NCI-H345 treated with DMSO at 0.1 percent for 48 hours (cell line): ENCODE measurements around the gene PPP1R3A.
"Not testable (repeated sequence)": the region's sequence is repeated elsewhere in the genome, so short reads cannot be mapped to it uniquely, and the experiment has no call there.

Experiments used
- DNase-seq: peaks from one replicate; lab custom pipeline; 2025; ENCODE audit not compliant: unreplicated experiment; lab: John Stamatoyannopoulos, UW

PPP1R3A gene, protein sequence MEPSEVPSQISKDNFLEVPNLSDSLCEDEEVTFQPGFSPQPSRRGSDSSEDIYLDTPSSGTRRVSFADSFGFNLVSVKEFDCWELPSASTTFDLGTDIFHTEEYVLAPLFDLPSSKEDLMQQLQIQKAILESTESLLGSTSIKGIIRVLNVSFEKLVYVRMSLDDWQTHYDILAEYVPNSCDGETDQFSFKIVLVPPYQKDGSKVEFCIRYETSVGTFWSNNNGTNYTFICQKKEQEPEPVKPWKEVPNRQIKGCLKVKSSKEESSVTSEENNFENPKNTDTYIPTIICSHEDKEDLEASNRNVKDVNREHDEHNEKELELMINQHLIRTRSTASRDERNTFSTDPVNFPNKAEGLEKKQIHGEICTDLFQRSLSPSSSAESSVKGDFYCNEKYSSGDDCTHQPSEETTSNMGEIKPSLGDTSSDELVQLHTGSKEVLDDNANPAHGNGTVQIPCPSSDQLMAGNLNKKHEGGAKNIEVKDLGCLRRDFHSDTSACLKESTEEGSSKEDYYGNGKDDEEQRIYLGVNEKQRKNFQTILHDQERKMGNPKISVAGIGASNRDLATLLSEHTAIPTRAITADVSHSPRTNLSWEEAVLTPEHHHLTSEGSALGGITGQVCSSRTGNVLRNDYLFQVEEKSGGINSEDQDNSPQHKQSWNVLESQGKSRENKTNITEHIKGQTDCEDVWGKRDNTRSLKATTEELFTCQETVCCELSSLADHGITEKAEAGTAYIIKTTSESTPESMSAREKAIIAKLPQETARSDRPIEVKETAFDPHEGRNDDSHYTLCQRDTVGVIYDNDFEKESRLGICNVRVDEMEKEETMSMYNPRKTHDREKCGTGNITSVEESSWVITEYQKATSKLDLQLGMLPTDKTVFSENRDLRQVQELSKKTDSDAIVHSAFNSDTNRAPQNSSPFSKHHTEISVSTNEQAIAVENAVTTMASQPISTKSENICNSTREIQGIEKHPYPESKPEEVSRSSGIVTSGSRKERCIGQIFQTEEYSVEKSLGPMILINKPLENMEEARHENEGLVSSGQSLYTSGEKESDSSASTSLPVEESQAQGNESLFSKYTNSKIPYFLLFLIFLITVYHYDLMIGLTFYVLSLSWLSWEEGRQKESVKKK

DNA sequence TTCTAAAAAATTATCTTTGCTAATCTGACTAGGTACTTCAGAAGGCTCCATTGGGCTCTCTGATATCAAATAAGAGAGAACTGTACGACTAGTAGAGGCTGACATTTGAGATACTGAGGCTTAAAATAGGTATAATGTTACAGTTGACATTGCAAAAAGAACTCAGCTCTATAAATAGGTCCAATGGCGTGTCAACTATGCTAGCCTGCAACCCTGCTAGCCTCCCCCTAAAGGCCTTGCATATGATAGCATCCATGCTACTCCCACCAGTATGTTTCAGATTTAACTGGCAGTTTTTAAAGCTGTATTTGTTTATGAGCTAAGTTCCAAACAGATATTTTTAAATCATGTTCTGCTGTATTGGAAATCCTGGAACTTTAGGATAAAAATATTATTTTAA, at the start of gene PPP1R3A:
PPP1R3A (minus strand) TSS at position 64 of the 400 bp plus-strand sequence; CDS start at position 51, 13 bp downstream.
- no peak for DNase-seq

DNA sequence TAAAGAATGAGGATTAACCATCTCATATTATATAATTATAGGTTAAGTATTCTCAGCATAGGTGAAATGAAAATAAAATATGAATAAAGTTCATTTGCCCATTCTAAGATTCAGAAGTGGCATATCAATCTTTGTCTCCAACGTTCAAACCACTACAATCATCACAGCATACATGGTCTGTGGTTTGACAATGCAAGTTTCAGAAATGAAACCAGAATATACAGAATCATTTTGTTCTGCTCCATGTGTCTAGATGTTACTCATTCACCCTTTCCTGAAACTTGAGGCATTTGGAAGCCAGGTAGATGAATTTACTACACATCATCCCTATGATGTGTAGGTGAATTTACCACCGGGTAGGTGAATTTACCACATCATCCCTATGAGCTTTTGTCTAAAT, 44.5 kb upstream of the PPP1R3A start:
- DNase-seq: no peak

DNA sequence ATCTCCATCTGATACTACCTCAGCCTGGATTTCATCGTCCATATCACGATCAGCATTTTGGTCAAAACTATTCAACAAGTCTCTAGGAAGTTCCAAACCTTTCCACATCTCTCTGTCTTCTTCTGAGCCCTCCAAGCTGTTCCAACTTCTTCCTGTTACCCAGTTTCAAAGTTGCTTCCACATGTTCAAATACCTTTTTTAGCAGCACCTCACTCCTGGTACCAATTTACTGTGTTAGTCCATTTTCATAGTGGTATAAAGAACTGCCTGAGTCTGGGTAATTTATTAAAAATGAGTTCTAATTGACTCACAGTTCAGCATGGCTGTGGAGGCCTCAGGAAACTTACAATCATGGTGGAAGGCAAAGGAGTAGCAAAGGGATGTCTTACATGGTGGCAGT, 41.1 kb upstream of the PPP1R3A start:
- DNase-seq: no peak

DNA sequence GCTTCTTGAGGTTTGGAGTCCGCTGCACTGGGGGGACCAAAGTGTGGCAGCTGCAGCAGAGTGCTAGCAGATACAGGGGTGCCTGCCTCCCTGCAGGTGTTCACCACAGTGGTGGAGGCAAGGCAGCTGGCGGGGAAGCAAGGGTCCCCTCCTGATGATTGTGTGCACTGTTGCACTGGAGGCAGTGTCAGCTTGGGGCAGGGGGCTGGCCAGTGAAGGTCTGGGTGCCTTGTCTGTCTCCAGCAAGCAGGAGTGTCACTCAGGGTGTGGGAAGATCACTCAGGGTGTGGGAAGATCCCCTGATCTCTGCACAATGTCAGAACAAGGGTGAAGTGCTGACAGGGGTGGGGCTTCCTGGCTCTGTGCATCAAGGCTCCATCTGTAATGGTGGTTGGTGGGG, 36.3 kb upstream of the PPP1R3A start:
- no peak for DNase-seq

DNA sequence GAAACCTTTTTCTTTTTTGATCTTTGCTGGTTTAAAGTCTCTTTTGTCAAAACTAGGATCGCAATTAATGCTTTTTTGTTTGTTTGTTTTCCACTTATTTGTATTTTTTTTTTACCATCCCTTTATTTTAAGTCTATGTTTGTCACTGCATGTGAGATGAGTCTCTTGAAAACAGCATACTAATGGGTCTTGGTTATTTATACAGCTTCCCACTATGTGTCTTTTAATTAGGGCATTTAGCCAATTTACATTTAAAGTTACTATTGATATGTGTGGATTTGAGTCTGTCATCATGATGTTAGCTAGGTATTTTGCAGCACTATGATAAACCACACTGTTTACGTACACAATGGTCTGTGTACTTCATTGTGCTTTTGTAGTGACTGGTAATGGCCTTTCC, 34.7 kb upstream of the PPP1R3A start:
- no peak for DNase-seq

DNA sequence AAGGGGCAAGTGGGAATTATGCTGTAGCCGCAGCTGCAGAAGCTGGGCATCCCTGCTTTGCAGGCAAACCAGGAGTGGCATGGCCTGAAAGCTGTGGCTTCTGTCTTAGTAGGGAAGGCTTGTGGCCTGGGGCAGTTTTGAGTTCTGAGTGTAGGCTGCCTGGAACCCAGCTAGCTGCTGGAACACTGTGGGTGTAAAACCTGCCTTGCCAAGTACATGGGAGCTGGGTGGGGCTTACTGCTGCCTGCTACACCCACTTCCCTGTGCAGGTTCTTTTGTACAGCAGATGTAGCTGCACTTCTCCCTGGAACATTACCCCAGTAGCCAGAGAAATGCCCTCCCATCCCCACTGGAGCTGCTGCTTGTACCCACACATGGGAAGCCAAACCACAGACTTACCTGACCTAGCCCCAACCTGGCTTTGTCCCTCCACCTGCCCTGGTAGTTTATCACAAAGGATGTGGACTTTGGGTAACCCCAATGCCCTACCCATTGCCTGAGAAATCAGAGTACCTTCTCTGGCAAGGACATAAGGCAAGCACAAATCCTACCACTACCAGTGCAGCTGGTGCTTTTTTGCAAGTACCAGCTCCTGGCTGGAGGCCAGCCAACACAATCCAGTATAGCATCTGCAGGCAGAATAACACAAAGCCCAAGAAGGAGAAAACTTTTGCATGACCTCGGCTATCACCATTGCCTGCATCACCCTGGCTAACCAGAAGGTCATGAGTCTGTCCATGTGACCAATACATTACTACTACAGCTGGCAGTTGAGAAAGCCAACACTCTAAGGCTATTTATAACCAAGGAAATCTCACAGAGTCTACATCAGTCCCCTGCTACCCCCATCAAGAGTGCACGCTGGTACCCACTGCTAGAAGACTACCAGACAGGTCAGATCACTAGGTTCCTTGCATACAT, 26.5 kb upstream of the PPP1R3A start:
- peak; percentile 3 for DNase-seq

DNA sequence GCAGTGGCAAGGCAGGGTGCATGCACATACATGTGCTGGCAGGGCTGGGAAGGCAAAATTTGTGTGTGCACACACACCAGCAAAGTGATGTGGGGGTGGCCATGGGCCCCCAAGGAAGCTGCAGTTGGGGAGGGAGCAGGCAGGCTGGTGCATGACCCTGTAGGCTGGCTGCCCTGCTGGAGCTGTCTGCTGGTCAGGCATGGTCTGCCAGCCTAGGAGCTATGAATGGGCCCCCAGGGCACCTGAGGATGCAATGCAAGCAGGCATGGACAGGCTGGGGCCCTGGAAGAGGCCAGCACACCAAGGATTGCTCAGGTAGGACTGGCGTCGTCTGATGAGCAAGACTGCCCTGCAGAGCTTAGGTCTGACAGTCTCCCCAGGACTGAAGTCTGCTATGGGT, 18.2 kb upstream of the PPP1R3A start:
- no peak for DNase-seq

DNA sequence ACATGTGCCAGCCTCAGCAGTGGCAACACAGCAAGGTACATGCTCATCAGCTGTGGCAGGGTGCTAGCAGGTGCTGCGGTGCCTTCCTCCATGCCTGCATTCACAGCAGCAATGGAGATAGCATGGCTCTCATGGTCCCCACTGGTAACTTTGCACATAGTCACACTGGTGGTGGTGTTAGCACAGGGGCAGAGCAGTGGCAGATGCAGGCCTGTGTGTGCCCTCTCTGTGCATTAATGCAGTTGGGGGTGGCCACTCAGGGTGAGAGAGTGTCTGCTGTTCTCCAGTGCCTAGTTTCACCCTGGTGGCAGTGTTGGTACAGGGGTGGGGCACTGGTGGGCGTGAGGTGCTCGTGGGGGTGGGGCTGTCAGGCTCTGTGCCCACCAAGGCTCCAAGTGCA, 17.7 kb upstream of the PPP1R3A start:
- DNase-seq: no peak

DNA sequence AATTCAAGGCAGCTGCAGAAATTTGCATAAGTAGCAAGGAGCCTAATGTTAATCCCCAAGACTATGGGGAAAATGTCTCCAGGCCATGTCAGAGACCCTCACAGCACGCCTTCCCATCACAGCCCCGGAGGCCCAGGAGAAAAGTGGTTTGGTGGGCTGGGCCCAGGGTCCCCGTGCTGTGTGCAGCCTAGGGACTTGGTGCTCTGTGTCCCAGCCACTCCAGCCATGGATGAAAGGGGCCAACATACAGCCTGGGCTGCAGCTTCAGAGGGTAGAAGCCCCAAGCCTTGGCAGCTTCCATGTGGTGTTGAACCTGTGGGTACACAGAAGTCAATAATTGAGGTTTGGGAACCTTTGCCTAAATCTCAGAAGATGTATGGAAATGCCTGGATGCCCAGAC, 10.6 kb upstream of the PPP1R3A start:
- DNase-seq: not testable (repeated sequence)

DNA sequence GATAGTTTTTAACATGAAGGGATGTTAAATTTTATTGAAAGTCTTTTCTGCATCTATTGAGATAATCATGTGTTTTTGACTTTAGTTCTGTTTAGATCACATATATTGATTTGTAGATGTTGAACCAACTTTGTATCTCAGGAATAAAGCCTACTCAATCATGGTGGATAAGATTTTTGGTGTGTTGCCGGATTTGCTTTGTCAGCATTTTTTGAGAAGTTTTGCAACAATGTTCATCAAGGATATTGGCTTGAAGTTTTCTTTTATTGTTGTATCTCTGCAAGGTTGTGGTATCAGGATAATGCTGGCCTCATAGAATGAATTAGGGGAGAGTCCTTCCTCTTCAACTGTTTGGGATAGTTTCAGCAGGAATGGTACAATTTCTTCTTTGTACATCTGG, 9.3 kb upstream of the PPP1R3A start:
- no peak for DNase-seq

DNA sequence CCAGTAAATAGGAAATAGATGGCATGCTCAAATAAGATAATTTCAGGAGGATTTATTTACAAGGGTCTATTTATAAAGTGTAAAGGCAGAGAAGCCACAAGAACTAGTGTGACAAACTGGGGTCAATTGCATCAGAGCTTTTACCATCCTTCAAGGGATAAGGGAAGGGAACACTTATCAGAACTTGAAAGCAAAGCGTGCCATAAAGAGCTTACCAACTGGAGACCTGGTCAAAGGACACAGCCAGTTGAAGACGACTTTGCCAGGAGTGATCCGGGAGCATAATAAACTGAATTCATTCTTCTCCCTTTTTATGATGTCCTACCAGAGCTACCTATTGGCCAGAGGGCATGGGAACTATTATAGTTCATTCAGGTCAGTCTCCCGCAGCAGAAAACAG, 3.2 kb upstream of the PPP1R3A start:
- no peak for DNase-seq

DNA sequence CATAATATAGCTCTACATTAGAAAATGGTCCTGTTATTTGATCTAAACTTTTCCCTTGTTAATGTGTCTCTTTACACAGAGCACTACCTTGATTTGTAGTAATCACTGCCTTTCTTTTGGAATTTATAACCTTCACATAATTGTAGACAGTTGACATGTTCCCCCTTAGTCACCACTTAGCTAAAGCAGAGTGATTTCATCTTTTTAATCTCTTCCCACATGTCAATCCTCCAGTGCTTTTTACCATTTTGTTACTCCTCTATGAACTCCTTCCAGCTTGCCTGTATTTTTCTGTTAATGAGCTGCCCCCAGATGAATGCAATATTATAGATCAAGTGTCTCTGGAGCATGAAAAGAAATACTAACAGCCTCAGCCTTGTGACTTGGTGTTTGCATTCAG, 2.6 kb upstream of the PPP1R3A start:
- no peak for DNase-seq

DNA sequence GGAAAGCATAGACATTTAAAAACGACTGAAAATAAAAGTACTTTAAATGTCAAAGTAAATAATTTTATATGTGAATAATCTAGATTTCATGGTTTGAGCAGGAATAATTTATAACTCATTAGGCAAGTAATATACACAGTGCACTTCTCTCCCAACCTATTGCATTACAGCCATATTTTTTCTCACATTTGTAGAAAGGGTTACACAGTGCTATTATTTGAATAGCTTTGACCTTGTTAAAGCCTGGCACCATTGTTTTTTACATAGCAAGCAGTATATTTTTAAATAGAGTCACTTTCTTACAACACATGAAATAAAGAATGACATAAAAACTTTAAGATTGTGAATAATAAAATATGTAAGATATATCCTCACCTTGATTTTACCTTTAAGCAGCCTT, 969 bp downstream of the PPP1R3A start:
- no peak for DNase-seq

DNA sequence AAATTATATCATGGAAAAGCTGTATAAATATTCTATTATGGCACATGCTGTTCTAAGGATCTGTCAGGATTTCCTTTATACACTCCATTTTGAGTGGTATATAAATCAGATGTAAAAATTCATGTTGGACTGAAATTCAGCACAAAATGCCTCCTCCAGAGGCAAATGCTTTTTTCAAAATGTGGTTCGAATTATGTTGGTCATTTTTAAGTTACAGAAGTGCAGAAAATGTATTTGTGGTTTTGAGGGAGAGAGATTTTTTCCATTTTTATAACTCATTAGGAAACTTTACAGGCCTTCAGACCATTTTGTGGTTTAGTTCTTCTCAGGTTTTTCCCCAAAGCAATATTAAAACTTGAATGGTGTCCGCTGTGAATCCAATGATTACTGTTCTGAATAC, 2.9 kb downstream of the PPP1R3A start:
- DNase-seq: no peak

DNA sequence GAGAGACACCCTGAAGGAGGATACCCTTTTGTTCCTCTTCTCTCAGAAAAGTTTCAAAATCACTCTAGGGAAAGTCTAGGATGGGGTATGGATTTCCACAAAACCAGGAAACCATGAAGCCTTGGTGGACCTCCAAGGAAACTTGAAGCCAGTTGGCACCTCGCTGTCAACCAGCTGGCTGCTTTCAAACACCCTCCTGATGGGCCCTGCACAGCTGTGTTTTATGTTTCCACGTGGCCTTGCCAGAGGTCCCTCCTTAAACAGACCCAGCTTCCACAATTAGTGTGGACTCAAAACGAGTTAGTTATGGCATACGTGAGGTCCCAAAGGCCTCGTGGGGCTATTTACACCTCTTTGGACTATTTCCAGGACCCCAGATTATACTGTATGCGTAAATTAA, 5.9 kb downstream of the PPP1R3A start:
- DNase-seq: no peak

DNA sequence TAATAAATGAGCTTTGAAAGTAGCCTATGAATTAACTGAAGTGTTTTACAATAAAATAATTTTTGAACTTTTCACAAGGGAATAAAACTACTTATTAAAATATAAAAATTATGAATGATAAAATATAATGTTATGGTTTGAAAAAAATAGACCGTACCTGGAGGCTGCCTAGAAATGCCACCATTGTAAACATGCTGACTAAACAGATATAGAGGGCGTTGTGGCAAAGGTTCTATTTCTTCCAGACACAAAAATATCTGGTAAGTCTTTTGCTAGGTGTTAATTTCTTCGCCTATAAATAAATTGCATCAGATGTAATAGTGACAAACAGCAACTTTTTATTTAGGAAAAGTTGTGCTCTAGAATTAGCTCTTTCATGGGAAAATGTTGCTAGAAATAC, 11.2 kb downstream of the PPP1R3A start:
- DNase-seq: no peak

DNA sequence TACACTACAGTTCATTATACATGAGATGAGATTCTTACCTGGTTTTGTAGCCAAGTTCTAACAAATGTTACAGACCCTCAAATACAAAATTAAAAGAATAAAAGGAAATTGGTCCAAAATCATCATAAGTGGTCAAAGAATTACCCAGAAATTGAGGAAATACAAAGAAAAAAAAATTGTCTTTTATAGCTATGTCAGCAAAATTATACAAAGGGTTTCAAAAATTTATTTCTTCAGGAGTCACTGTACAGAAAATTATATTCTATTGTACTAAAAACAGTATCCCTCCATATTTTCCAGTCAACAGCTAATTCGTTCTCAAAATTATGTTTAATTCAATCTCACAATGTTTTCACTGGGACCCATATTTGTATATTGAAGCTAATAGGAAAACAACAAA, 14.3 kb downstream of the PPP1R3A start:
- DNase-seq: no peak

DNA sequence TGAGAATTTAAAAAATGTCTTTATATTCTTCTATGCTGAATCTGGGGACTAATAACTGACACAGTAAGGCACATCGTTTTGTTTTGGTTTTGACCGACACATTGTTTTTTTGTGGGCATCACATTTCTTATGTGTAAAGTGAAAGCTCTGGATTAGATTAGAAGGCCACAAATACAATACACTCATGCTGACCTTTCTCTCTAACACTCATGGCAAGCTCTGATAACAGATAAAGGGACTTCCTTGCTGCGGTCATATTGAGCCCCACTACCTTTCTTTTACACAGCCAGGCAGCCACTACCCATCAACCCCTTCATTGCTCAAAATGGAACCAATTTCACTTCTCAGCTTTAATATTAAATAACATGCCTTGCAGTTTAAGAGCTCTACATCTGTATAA, 26.0 kb downstream of the PPP1R3A start:
- DNase-seq: no peak

DNA sequence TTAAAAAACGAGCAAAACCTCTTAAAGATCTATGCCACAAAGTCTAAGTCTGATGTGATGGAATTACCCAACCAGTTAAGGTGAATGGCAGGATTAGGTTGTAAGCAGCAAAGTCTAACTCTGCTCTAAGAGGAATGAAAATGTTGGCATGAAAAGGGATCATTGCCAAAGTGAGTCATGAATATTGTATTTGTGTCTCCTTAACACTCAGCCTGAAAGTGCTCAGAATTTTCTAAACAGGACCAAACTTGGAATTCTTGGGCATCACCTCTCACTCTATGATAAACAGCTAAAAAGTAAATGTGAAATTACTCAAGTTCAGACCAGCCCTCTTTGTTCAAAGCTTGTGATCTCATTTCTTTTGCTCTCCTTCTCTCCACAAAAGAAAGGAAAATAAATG, 27.0 kb downstream of the PPP1R3A start:
- no peak for DNase-seq

DNA sequence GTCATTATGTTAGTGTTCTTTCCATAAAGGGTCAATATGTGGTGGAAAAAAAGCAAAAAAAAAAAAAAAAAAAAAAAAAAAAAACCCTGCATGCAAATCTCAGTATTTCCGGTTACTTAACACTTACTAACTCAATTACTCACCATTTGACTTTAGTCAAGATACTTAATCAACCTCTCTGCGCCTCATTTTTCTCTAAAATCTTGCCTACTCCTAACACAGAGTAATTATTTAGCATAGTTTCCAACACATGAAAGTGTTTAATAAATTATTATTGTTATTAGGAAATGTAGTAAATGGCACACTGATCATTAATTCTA, 27.8 kb downstream of the PPP1R3A start:
- no peak for DNase-seq
